HCEC 1CT (cell line): Measurements from ENCODE around the gene CCSAP.
"Not testable (repeated sequence)": the region's sequence is repeated elsewhere in the genome, so short reads cannot be mapped to it uniquely, and the experiment has no call there.

Experiments used
- DNase-seq: peaks from one replicate; pipeline ENCODE4 v3.0.0-alpha.2; 2017

Gene CCSAP, protein sequence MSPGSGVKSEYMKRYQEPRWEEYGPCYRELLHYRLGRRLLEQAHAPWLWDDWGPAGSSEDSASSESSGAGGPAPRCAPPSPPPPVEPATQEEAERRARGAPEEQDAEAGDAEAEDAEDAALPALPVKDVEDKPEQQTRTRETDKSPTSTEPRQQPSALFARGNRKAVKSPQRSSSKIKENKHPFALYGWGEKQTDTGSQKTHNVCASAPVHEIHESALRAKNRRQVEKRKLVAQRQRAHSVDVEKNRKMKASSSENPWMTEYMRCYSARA

DNA sequence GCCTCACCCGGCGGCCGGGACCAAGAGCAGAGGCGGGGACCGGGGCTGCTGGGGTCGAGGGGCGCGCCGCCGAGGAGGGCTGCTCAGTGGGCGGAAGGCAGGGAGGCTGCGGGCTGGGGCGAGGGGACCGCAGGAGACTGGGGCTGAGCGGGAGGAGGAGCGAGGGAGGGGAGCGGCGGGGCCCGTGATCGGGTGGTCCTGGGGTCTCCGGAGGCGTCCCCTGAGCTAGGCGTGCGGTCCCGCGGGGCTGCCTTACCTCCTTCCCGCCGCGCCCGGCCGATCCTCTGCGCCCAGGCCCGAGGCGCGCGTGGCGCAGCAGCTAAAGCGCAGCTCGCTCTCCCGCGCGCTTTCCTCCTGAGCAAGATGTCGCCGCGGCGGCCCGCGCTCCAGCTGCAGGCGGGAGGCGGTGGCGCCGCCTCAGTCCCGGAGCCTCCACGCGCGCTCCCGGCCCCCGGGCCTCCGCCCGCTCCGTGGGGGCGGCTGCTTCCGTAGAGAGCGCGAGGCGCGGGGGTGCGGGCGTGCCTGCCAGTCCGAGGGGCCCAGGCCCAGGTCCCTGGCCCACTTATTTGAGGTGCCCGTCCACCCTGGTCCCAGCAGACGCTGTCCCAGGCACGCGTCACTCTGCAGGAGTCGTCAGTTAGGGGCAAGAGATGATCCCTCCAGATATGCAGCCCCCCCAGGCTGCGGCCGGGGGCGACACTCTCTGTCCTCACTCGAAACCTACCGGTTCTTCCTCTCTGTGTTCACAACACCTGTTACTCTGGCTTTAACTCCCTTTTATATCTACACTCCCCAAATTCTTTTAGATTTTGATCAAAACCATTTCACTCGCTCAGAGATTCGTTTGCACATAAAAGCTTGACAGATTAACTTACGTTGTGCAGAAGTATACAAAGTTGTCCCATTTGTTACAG is at the start of gene CCSAP:
TSS of gene CCSAP (minus strand) at position 392 of the 914 bp plus-strand sequence. CDS start 582 bp downstream, outside the sequence.
- peak; percentile 46 for DNase-seq

DNA sequence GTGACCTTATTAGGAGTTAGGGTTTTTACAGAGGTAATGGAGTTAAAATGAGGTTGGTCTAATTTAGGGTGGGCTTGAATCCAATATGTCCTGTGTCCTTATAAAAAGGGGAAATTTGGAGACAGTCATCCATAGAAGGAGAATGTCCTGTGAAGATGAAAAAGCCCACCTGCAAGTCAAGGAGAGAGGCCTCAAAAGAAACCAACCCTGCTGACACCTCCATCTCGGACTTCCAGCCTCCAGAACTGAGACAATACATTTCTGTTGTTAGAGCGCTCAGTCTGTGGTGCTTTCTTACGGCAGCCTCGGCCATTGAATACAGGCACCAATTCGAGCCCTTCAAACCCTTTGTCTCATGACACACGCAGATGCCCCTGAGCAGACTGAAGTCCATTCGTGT is 47.3 kb upstream of the CCSAP start:
- DNase-seq, result no peak

DNA sequence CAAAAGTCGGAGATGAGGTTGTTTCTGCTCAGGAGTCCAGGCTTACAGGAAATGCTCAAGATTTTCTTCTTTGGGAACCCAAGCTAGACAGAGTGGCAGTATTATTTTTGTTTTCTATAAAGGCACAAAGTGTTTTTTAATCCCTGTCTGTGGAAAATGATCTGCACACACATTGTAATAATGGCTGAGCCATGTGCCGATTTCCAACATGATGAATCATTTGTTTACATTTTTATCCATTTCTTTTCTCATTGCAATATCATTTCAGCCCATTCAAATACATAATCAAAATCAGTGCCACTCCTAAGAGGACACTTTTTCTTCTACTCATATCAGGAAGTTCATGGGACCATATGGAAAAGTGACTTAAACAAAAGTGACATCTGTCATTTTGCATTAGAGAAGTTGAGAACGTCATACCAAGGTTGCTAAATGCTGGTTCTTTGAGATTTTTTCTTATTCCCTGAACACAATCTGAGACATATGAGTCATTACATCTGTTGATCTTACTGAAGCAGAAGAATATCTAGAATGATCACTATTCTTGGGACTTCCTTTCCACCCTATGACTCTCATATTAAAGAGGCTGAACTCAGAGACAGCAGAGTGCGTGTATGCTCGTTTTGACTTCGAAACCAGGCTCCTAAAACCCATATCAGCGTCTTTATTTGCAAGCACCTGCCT is 46.2 kb upstream of the CCSAP start:
- DNase-seq, result peak; percentile 81

DNA sequence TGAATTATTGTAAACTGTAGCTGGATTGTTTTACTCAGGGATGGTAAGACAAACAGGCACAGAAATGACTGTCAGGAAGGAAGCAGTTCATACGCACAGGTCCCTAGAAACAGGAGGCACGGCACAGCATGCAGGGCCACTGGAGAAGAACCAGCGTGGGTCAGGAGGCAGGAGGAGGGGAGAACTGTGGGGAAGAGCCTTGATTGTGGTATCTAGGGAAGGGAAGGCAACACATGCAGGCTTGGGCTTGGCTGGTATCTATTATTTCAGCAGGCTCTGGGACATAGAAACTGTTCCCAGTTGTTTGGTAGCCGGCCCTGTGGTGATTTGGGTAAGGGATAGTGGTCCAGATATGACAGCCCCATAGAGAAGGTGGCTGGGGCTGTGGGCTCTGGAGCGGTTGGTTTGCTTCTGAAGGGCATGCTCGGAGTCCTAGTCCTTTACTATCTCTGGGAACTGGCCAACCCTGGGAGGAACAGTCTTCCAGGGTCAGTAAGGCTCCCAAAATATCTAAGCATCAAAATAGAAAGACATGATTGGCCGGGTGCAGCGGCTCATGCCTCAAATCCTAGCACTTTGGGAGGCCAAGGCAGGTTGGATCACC is 43.1 kb upstream of the CCSAP start:
- no peak for DNase-seq

DNA sequence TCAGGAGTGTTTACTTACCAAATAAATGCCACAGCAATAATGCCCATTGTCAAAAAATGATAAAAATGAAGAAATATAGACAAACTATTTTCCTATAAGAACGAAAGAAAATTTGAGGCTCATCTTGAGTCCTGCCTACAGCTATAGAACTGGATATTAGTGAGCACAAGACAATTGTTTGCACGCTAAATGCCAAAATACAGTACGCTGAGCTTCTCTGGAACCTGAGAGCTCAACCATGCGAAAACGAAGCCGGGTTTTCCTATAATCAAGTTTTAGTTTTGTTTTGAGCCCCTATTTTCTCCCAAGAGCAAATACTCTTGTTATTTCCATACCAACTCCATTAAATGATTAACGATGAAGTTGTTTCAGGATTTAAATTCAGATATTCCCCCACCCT is 42.0 kb upstream of the CCSAP start:
- DNase-seq, result no peak

DNA sequence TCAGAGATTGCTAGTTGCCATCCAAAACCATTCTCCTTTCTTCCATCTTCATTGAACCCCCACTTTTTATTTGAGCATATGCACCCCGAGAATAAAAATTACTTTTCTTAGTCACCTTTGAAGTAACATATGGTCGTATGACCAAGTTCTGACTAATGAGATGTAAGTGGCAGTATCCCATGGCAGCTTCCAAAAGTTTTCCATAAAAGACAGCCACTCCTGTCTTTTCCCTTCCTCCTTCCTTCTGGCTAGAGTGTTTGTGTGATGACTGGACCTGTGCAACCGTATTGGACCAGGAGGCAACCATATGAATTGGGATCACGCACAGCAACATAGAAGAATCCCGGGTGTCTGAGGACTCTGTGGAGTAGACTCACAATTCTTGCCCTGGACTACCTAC is 41.1 kb upstream of the CCSAP start:
- DNase-seq, result peak; percentile 78

DNA sequence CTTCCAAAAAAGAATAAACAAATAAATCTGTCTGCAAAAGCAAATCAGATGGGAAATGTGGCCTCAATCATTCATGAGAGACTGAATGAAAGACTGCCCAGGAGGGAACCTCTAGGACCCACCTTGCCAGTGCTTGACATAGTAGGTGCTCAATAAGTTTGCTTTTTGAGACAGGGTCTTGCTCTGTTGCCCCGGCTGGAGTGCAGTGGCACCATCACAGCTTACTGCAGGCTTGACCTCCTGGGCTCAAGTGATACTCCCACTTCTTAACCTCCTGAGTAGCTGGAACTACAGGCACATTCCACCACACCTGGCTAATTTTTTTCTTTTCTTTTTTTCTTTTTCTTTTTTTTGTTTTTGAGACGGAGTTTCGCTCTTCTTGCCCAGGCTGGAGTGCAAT is 40.3 kb upstream of the CCSAP start:
- DNase-seq, result no peak

DNA sequence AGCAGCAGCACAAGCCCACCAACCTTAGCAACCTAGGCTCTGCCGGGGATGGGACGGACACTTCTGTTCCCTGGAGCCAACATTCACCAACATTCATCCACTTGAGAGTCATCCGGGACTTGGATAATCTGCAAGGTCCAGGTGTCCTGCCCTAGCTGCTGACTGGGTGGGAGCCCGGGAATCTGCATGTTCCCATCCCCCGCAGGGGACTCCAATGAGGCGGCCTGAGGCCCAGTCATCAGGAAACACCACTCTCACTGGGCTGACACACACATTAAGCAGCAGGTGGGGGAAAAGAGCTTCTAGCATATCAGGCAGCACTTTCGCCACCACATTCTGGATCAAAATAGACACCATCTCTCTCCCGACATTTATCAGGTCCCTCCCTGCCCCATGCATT is 38.4 kb upstream of the CCSAP start:
- no peak for DNase-seq

DNA sequence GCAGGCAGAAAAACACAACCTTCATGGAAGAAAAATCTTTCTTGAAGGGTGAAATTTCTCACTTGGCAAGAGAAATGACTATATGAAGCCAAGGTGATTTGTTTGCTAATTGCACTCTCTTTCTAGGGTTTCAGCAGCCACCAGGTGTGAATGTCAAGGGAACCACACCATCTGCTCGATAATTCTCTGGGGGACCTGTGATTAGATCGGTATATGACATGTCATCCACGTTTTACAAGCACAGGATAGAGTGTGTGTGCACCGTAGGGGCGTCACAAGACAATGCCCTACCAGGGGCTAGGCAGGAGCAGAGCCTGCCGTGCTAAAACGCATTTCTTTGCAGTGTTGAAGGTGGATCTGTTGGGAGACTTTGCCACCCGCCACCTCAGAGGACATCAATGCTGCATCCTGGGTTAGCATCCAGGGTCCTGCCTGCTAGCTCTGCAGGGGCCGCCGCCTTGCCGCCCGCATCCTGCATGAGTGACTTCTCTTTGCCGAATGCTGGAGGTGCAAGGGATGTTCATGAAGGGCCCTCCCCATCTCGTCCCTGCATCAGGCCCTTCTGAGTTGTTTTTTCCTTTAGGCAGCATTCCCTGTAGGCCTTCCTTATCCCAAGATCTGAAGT is 37.8 kb upstream of the CCSAP start:
- no peak for DNase-seq

DNA sequence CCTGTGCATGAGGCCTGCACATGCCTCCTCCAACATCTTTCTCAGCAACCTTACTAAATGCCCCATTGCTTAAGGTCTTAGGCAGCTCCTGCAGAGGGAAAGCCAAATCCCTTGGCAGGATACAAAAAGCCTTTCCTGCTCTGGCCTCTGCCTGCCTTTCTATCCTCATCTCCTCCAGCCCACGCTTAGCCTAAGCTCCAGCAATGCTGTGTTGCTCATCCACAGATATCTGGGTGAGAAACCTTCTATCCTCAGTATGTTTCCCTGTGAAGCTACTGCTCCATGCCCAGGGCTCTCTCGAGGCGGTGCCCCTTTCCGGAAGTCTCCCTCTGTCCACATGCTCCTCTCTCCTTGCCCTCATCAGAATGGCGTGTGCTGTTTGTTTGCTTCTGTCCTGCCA is 37.0 kb upstream of the CCSAP start:
- DNase-seq, result no peak

DNA sequence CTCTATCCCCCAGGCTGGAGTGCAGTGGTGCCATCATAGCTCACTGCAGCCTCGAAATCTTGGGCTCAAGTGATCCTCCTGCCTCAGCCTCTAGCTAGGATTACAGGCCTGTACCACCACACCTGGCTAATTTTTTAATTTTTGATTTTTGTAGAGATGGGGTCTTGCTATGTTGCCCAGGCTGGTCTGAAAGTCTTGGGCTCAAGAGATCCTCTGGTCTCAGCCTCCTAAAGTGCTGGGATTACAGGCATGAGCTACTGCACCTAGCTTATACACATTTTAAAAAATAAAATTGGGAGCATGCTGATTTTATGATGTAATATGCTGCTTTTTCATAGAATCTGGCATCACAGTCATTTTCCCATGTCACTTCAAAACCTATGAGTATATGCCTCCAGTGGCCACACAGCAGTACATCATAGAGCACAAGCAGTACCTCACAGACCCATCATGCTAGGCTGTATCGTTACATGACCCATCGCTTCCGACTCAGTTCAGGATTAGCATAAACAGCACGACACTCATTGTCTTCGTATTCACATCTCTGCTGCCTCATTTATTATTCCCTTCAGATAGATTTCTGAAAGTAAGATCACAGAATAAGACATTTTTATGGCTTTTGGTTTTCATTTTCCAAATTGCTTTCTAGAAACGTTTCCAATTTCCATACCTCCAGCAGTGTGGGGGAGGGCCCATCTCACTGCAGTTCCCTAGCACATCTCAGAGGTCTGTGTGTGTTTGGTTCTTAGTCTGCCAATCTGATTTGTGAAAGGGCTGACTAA is 35.9 kb upstream of the CCSAP start:
- DNase-seq, result peak; percentile 33

DNA sequence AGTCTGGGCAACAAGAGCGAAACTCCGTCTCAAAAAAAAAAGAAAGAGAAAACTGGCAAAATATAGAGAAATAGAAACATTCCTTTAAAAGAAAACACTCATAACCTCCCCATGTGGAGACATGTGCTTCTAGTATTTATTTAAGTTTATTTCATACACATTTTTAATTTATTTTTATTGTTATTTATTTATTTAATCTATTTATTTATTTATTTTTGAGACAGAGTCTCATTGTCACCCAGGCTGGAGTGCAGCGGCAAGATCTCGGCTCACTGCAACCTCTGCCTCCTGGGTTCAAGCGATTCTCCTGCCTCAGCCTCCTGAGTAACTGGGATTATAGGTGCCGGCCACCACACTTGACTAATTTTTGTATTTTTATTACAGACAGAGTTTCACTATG is 35.2 kb upstream of the CCSAP start:
- DNase-seq, result not testable (repeated sequence)

DNA sequence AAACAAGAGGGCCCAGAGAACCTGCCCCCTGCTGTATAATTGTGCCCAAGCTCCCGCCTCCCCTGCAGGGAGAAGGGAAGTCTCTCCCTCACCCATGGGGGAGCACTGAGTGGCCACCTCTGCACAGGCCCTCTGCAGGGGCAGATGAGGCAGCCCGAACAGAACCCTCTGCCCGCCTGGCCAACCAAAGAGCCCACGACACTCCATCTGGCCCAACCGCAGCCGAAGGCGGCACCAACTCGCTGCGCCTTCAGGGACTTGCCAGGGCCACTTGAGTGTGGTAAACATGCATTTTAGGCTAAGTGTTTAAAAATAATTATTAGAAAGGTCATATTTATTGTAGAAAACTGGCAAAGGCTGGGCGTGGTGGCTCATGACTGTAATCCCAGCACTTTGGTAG is 34.6 kb upstream of the CCSAP start:
- DNase-seq, result no peak

DNA sequence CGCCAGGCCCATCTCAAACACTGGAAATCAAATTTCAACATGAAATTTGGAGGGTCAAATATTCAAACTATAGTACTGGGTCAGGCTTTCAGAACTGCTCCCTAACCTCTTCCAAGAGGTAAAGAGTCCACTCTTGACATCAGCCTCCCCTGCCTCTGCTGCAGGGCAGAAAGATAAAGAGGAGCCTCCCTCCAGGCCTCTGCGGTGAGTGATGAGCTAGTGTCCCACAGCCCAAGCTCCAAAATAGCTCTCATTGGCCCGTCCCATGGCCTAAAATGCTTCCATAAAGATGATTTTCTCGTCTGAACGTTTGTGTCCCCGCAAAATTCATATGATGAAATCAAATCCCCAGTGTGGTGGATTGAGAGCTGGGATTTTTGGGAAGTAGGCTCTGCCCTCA is 33.7 kb upstream of the CCSAP start:
- DNase-seq, result no peak

DNA sequence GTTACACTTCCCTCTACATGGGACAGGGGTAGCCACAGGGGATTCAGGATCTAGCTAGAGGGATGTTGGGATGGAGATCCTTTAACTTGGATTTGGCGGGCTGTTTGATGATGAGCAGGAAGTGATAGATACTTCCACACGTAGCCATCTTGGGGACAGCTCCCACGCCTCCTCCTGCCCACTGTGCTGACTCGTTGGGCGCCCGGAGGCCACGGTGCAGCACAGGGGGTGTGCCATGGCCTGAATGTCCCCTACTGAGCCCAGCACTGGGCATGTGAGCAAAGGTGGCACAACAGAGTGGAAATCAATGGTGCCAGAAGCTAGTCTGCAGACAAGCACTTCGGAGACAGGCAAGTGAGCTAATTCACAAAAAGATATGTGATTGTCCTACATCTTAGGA is 31.6 kb upstream of the CCSAP start:
- DNase-seq, result no peak

DNA sequence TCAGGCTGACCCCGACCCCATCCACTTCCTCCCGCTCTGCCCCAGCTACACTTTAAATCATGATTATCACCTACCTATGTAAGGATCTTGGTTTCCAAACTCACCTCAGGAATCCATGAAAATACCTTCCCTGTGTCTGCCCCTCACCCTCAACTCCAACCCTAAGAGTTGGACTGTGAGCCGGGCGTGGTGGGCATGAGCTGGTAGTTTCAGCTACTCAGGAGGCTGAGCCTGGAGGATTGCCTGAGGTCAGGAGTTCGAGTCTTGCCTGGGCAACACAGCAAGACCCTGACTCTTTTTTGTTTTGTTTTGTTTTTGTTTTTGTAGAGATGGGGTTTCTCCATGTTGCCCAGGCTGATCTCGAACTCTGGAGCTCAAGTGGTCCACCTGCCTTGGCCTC is 30.5 kb upstream of the CCSAP start:
- DNase-seq, result no peak

DNA sequence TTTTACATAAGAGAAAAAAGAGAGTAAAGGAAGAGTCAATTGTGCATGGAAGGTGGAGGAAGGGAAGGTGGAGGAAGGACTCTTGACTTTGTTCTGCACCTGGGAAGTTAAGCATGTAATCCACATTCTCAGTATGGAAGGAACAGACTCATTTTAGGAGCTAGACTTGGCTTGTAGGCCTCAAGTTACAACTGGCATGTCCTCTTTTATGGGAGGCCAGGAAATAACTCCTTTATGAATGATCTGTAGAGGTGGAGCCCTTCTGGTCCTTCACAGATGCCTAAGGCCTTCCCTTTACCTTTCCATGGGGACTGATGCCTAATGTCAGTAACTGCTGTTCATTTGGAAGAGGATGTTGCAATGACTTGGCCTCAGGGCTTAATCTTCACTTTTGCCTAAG is 29.4 kb upstream of the CCSAP start:
- no peak for DNase-seq

DNA sequence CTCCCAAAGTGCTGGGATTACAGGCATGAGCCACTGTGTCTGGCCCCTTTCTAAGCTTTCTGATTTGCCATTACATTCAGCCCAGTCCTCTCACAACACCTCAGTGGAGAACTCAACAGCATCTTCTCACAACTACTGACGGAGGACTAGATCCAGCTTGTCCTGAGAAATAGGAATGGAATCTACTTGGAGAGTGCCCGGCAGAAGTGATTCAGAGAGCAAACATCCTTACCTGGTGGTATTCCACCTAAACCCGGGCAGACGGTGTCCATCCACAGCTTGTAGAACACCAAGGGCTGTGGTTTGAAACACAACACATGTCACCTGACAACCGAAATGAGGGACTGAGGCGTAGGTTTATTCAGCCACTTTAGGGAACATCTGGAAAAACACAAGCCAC is 28.8 kb upstream of the CCSAP start:
- DNase-seq, result no peak

DNA sequence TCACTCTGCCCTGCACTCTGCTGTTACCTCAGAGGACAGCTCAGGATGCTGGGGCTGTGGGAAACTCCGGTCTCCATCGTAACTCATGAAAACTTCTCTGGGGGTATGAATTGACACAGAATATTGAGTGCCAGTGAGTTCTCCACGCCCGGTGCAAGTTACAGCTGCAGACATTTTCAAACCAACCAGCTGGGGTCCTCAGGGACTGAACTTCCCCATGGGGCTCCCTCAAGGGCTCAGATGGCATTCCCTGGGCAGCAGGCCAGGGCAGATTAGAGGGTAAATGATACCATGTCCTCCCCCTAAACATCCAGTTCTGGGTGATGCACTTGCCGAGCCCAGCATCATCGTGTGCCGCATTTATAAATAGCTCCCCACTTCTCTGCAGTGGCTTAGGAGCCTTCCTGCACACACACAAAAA is 27.8 kb upstream of the CCSAP start:
- DNase-seq, result no peak

DNA sequence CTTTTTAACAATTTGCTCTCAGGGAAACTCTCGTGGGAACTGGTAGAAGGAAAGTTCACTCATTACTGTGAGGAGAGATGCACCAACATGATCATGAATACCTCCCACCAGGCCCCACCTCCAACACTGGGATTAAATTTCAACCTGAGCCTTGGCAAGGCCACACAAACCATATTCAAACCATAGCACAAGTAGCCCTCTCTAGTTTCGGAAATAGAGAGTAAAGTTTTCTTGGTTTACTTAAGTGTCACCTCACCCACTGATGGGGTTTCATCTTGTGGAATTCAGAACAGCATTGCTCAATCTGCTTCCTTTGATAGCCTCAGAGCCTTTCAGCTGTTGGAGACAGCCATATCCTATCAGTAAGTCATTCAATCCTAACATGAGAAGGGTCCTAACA is 25.5 kb upstream of the CCSAP start:
- no peak for DNase-seq

DNA sequence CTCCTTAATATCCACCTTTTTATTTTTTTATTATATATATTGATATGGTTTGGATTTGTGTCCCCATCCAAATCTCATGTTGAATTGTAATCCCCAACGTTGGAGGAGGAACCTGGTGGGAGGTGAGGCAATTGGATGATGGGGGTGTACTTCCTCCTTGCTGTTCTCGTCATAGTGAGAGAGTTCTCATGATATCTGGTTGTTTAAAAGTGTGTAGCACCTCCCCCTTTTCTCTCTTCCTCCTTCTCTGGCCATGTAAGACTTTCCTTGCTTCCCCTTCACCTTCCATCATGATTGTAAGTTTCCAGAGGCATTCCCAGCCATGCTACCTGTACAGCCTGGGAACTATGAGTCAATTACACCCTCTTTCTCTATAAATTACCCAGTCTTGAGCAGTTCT is 22.7 kb upstream of the CCSAP start:
- no peak for DNase-seq
